ENCODE results near the gene IL17REL. TPM values are rescaled to one million over a fixed set of nuclear protein-coding genes. Genes with fewer than 3 reads are reported as not detected.

Gene IL17REL
- total and polyA plus RNA-seq, 2 of the 13 experiments (the other 11 are each of a cell fraction or from before 2014, with no cell fraction given): not detected

- TF ChIP-seq MAZ (IDR thresholded peaks at IDR 0.05; ENCODE audit: borderline replicate concordance, low read depth, low read length) (peak; percentile 30; the same call in 1 of the 2 replicates), MAZ (CRISPR knock-in tag; IDR thresholded peaks at IDR 0.05; ENCODE audit: low read depth) (peak; percentile 71; the same call in 1 of the 2 replicates), DNMT3B (CRISPR knock-in tag; conservative IDR thresholded peaks at IDR 0.05) (no peak), POGZ (CRISPR knock-in tag; IDR thresholded peaks at IDR 0.05) (no peak; the same call in 1 of the 2 replicates), ZSCAN21 (CRISPR knock-in tag; IDR thresholded peaks at IDR 0.05; ENCODE audit: borderline replicate concordance) (peak; percentile 71), SP140L (CRISPR knock-in tag; IDR thresholded peaks at IDR 0.05; ENCODE audit: borderline replicate concordance) (no peak), ZNF598 (CRISPR knock-in tag; IDR thresholded peaks at IDR 0.05; ENCODE audit: borderline replicate concordance) (no peak), MTF1 (CRISPR knock-in tag; IDR thresholded peaks at IDR 0.05) (no peak), HMGXB4 (CRISPR knock-in tag; IDR thresholded peaks at IDR 0.05; ENCODE audit: borderline replicate concordance in 1 of 2, low read depth in 1 of 2) (peak; percentile 41 to 62; a peak in 3 of 4 replicates), KLF12 (CRISPR knock-in tag; IDR thresholded peaks at IDR 0.05; ENCODE audit: borderline replicate concordance) (peak; percentile 84; the same call in 1 of the 2 replicates), ZNF264 (CRISPR knock-in tag; IDR thresholded peaks at IDR 0.05) (peak; percentile 83; the same call in 1 of the 2 replicates), SMAD1 (CRISPR knock-in tag; IDR thresholded peaks at IDR 0.05; ENCODE audit: borderline replicate concordance, low read depth) (no peak; the same call in 1 of the 2 replicates), ZNF232 (CRISPR knock-in tag; IDR thresholded peaks at IDR 0.05; ENCODE audit: borderline replicate concordance) (peak; percentile 62), PHF20 (CRISPR knock-in tag; IDR thresholded peaks at IDR 0.05) (peak; percentile 38; the same call in 1 of the 2 replicates), NFATC3 (CRISPR knock-in tag; IDR thresholded peaks at IDR 0.05) (no peak), ZNF773 (CRISPR knock-in tag; IDR thresholded peaks at IDR 0.05; ENCODE audit: borderline replicate concordance) (peak; percentile 48; the same call in 1 of the 2 replicates), PHF5A (CRISPR knock-in tag; IDR thresholded peaks at IDR 0.05; ENCODE audit: low read depth, unreplicated experiment) (peak; percentile 31), ZNF234 (CRISPR knock-in tag; conservative IDR thresholded peaks at IDR 0.05) (no peak), EED (CRISPR knock-in tag; IDR thresholded peaks at IDR 0.05) (peak; percentile 68; the same call in 1 of the 2 replicates), ZFP36L1 (CRISPR knock-in tag; IDR thresholded peaks at IDR 0.05) (0 out of 2 replicates have a peak, but pooled peaks have one; percentile 29), RARG (CRISPR knock-in tag; IDR thresholded peaks at IDR 0.05; ENCODE audit: low read depth) (no peak), SRF (IDR thresholded peaks at IDR 0.05; ENCODE audit: low read depth, low read length) (no peak), NBN (conservative IDR thresholded peaks at IDR 0.05) (no peak), SETDB1 (CRISPR knock-in tag; IDR thresholded peaks at IDR 0.05; ENCODE audit: borderline replicate concordance) (no peak), ZNF17 (CRISPR knock-in tag; IDR thresholded peaks at IDR 0.05) (no peak), RXRA (CRISPR knock-in tag; IDR thresholded peaks at IDR 0.05) (peak; percentile 88)
- TF ChIP-seq, protein P1, sequence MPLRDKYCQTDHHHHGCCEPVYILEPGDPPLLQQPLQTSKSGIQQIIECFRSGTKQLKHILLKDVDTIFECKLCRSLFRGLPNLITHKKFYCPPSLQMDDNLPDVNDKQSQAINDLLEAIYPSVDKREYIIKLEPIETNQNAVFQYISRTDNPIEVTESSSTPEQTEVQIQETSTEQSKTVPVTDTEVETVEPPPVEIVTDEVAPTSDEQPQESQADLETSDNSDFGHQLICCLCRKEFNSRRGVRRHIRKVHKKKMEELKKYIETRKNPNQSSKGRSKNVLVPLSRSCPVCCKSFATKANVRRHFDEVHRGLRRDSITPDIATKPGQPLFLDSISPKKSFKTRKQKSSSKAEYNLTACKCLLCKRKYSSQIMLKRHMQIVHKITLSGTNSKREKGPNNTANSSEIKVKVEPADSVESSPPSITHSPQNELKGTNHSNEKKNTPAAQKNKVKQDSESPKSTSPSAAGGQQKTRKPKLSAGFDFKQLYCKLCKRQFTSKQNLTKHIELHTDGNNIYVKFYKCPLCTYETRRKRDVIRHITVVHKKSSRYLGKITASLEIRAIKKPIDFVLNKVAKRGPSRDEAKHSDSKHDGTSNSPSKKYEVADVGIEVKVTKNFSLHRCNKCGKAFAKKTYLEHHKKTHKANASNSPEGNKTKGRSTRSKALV (CRISPR knock-in tag; IDR thresholded peaks at IDR 0.05): peak; percentile 72; the same call in 1 of the 2 replicates
These were observed 63.3 kb downstream of the IL17REL start (continued) for GRCh38 chr22:49948958-49949913.

Data from HepG2 (cell line).